Measurements from ENCODE around the gene CEP70. TPM values are rescaled to one million over a fixed set of nuclear protein-coding genes. Genes with fewer than 3 reads are reported as not detected.

The CEP70 gene
- total and polyA plus RNA-seq, 2 of the 13 experiments (the other 11 are each of a cell fraction or from before 2014, with no cell fraction given) = 4.0 to 22.3 TPM

GRCh38 chr3:138594150-138594934 lies at the start of gene CEP70 (continued):
- peak; percentile 21; the same call in 1 of the 2 replicates for TF ChIP-seq ZNF543 (CRISPR knock-in tag; IDR thresholded peaks at IDR 0.05)
- no peak for TF ChIP-seq KLF15 (CRISPR knock-in tag; IDR thresholded peaks at IDR 0.05; ENCODE audit: borderline replicate concordance)
- TF ChIP-seq GRHL1 (CRISPR knock-in tag; conservative IDR thresholded peaks at IDR 0.05) = no peak
- no peak for TF ChIP-seq ZNF264 (CRISPR knock-in tag; IDR thresholded peaks at IDR 0.05)
- TF ChIP-seq ZNF780A (CRISPR knock-in tag; IDR thresholded peaks at IDR 0.05) = no peak
- TF ChIP-seq ZNF430 (CRISPR knock-in tag; IDR thresholded peaks at IDR 0.05) = peak; percentile 97
- TF ChIP-seq DMTF1 (CRISPR knock-in tag; IDR thresholded peaks at IDR 0.05) = no peak
- no peak for TF ChIP-seq ZNF382 (CRISPR knock-in tag; IDR thresholded peaks at IDR 0.05; ENCODE audit: borderline replicate concordance)
- TF ChIP-seq RAD21 (CRISPR knock-in tag; IDR thresholded peaks at IDR 0.05) = peak; percentile 64
- no peak for TF ChIP-seq KLF13 (CRISPR knock-in tag; IDR thresholded peaks at IDR 0.05)
- no peak for TF ChIP-seq ZNF75D (CRISPR knock-in tag; IDR thresholded peaks at IDR 0.05; ENCODE audit: borderline replicate concordance)
- no peak; the same call in 1 of the 2 replicates for TF ChIP-seq JUN (CRISPR knock-in tag; IDR thresholded peaks at IDR 0.05)
- TF ChIP-seq ZNF558 (CRISPR knock-in tag; IDR thresholded peaks at IDR 0.05; ENCODE audit: borderline replicate concordance) = no peak
- TF ChIP-seq CREM (IDR thresholded peaks at IDR 0.05) = peak; percentile 58
- TF ChIP-seq CREM (CRISPR knock-in tag; IDR thresholded peaks at IDR 0.05) = no peak
- peak; percentile 89; the same call in 1 of the 2 replicates for TF ChIP-seq ZNF276 (CRISPR knock-in tag; IDR thresholded peaks at IDR 0.05; ENCODE audit: low read depth)
- no peak for TF ChIP-seq ZNF367 (CRISPR knock-in tag; IDR thresholded peaks at IDR 0.05; ENCODE audit: borderline replicate concordance)
- no peak for TF ChIP-seq GPBP1L1 (CRISPR knock-in tag; IDR thresholded peaks at IDR 0.05)
- TF ChIP-seq ZNF678 (CRISPR knock-in tag; IDR thresholded peaks at IDR 0.05) = no peak
- TF ChIP-seq IKZF5 (CRISPR knock-in tag; IDR thresholded peaks at IDR 0.05) = peak; percentile 13; the same call in 1 of the 2 replicates
- no peak for TF ChIP-seq SNRNP70 (IDR thresholded peaks at IDR 0.05; ENCODE audit: low read depth, low read length)
- TF ChIP-seq SMAD3 (CRISPR knock-in tag; IDR thresholded peaks at IDR 0.05) = peak; percentile 7; the same call in 1 of the 2 replicates
